CD4-positive, alpha-beta T cell treated with Interleukin-4 for 4 hours (primary cell): ENCODE results near the gene ABLIM3.

ENCODE experiments used
- DNase-seq: peaks from one replicate; pipeline ENCODE4 v3.0.0-alpha.2; 2020

The ABLIM3 gene

GRCh38 chr5:149133795-149134777 lies 7.2 kb upstream of the ABLIM3 start:
- DNase-seq, result no peak

- no peak for DNase-seq
Observed at GRCh38 chr5:149134778-149135500, 6.4 kb upstream of the ABLIM3 start.

GRCh38 chr5:149135536-149136201 lies 5.6 kb upstream of the ABLIM3 start:
- DNase-seq, result no peak

- DNase-seq, result no peak
Observed at GRCh38 chr5:149138182-149138923, 2.9 kb upstream of the ABLIM3 start.

GRCh38 chr5:149140197-149141002 lies 893 bp upstream of the ABLIM3 start:
- DNase-seq, result no peak

GRCh38 chr5:149141957-149142851 lies 911 bp downstream of the ABLIM3 start:
- DNase-seq, result no peak

GRCh38 chr5:149143470-149143869 lies 2.2 kb downstream of the ABLIM3 start:
- DNase-seq, result no peak

- DNase-seq, result no peak
Observed at GRCh38 chr5:149144637-149145036, 3.3 kb downstream of the ABLIM3 start.

GRCh38 chr5:149145138-149145537 lies 3.8 kb downstream of the ABLIM3 start:
- no peak for DNase-seq

- no peak for DNase-seq
Observed at GRCh38 chr5:149147676-149148075, 6.4 kb downstream of the ABLIM3 start.

- no peak for DNase-seq
Observed at GRCh38 chr5:149149942-149150341, 8.6 kb downstream of the ABLIM3 start.

GRCh38 chr5:149150457-149150856 lies 9.2 kb downstream of the ABLIM3 start:
- no peak for DNase-seq

GRCh38 chr5:149151717-149152116 lies 10.4 kb downstream of the ABLIM3 start:
- no peak for DNase-seq

GRCh38 chr5:149152317-149152746 lies 11.0 kb downstream of the ABLIM3 start:
- no peak for DNase-seq

GRCh38 chr5:149153193-149153750 lies 12.0 kb downstream of the ABLIM3 start:
- DNase-seq, result no peak

- no peak for DNase-seq
Observed at GRCh38 chr5:149153751-149154610, 12.7 kb downstream of the ABLIM3 start.

GRCh38 chr5:149154650-149155049 lies 13.4 kb downstream of the ABLIM3 start:
- DNase-seq, result no peak

- no peak for DNase-seq
Observed at GRCh38 chr5:149156435-149157083, 15.3 kb downstream of the ABLIM3 start.

- DNase-seq, result no peak
Observed at GRCh38 chr5:149157330-149157729, 16.0 kb downstream of the ABLIM3 start.
